ENCODE measurements around the gene CSK. TPM values are rescaled to one million over a fixed set of nuclear protein-coding genes. Genes with fewer than 3 reads are reported as not detected.

CSK gene
- total RNA-seq, 4 donors from 2014 or later = 59.7 to 176 (median 73.4) TPM

- H3K27ac ChIP-seq = peak overlapping the region; percentile 87 to 95 (median 92)
- in situ Hi-C loops (cut with MboI; ENCODE audit: low pct_ligation_motif_present in 1 of 4, low pct_unique_long_range_greater_than_20kb in 1 of 4, low sequenced_read_pairs in 3 of 4) = no loop called here
- peaks cover 0 to 20% (median 6%) of the 10 kb centered on the region in 4 donors for H3K36me3 ChIP-seq
- H3K4me1 ChIP-seq = peaks cover 19 to 30% (median 25%) of the 10 kb centered on the region in 4 donors
- no peak for DNase-seq
- no peaks in the 10 kb centered on the region for H3K27me3 ChIP-seq
- TF ChIP-seq, protein P1, sequence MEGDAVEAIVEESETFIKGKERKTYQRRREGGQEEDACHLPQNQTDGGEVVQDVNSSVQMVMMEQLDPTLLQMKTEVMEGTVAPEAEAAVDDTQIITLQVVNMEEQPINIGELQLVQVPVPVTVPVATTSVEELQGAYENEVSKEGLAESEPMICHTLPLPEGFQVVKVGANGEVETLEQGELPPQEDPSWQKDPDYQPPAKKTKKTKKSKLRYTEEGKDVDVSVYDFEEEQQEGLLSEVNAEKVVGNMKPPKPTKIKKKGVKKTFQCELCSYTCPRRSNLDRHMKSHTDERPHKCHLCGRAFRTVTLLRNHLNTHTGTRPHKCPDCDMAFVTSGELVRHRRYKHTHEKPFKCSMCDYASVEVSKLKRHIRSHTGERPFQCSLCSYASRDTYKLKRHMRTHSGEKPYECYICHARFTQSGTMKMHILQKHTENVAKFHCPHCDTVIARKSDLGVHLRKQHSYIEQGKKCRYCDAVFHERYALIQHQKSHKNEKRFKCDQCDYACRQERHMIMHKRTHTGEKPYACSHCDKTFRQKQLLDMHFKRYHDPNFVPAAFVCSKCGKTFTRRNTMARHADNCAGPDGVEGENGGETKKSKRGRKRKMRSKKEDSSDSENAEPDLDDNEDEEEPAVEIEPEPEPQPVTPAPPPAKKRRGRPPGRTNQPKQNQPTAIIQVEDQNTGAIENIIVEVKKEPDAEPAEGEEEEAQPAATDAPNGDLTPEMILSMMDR (IDR thresholded peaks at IDR 0.05) = peak in 1 of 5 experiments; percentile 22
- TF ChIP-seq POLR2AphosphoS5 (IDR thresholded peaks at IDR 0.05) = no peak
- intact Hi-C loops (cut with DNase I; ENCODE audit: low total_unique reads) = loop anchor here (5.0 to 10.0 kb wide), 2 partner anchors 61 to 111 kb away; partner anchors contain the start of genes CSK and RPP25
- H3K9me3 ChIP-seq = no peaks in the 10 kb centered on the region
- WGBS, 2 donors (ENCODE audit: low coverage in 1 of 2) = 31% methylated on average over 9 of the region's 18 CpGs; no CpG with 5 or more reads in 1 of the 2 donors
- peak overlapping the region; percentile 2 to 78 (median 74) for H3K4me3 ChIP-seq
Measured at GRCh38 chr15:74843445-74843828, 61.6 kb downstream of the CSK start.

GRCh38 chr15:74843891-74844299 is 62.0 kb downstream of the CSK start:
- TF ChIP-seq POLR2AphosphoS5 (IDR thresholded peaks at IDR 0.05) = no peak
- no peak for TF ChIP-seq EP300 (IDR thresholded peaks at IDR 0.05; ENCODE audit: low read depth)
- TF ChIP-seq, protein P1 (IDR thresholded peaks at IDR 0.05) = no peak
- no peak for TF ChIP-seq POLR2A (IDR thresholded peaks at IDR 0.05)
- intact Hi-C loops (cut with DNase I; ENCODE audit: low total_unique reads) = loop anchor here (5.0 to 10.0 kb wide), 2 partner anchors 62 to 111 kb away; partner anchors contain the start of genes CSK and RPP25
- H3K36me3 ChIP-seq = peaks cover 0 to 23% (median 9%) of the 10 kb centered on the region in 4 donors

DNA sequence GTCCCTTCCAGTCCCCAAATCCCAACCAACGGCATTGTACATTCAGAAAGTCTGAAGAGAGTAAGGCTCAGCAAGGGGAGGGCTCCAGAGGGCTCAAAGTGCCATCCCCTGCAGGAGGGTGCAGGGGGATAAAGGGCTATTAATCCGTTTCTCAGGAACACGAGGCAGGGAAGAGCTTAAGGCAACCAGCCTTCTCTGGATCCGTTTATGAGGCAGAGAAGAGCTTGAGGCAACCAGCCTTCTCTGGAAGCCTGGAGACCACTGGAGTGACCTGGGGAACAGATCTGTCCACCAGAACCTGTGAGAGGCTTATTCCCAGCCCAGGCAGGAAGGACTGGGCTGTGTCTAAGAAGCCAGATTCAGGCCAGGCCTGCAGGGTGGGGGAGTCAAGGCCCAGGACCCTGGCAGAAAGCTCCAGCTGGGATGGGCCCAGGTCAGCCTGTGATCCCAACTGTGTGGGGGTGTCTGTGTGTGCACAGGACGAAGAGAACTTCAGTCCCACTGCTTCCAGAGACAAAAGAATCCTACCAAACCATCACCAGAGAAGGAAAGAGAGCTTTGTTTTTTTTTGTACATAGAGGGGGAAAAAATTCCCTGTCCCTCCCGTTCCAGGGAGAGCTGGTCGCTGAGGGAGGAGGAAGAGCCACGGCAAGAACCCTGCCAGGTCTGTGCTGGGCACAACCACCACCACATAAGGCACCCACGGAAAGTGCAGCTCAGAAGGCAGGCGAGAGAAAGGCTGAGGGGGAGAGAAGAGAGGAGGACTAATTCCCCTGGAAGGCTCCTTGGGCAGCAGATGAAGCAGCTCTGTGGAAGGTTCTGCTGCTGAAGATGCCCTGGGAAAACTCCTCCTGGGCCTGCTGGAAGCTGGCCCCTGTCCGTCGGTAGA is 62.7 kb downstream of the CSK start:
- H3K27ac ChIP-seq = peak overlapping the region; percentile 7 to 95 (median 90)
- in situ Hi-C loops (cut with MboI; ENCODE audit: low pct_ligation_motif_present in 1 of 4, low pct_unique_long_range_greater_than_20kb in 1 of 4, low sequenced_read_pairs in 3 of 4) (no loop called here), intact Hi-C loops (cut with DNase I; ENCODE audit: low total_unique reads) (loop anchor here (5.0 to 10.0 kb wide), 2 partner anchors 62 to 110 kb away; partner anchors contain the start of genes CSK and RPP25)
- no peak overlapping the region for H3K4me3 ChIP-seq
- peaks cover 0 to 23% (median 9%) of the 10 kb centered on the region in 4 donors for H3K36me3 ChIP-seq
- no peaks in the 10 kb centered on the region for H3K9me3 ChIP-seq
- no peak for DNase-seq
- TF ChIP-seq, protein P1 (IDR thresholded peaks at IDR 0.05) = no peak
- TF ChIP-seq EP300 (IDR thresholded peaks at IDR 0.05; ENCODE audit: low read depth) = no peak
- no peak for TF ChIP-seq POLR2A (IDR thresholded peaks at IDR 0.05)
- no peak for TF ChIP-seq POLR2AphosphoS5 (IDR thresholded peaks at IDR 0.05)
- peaks cover 19 to 30% (median 25%) of the 10 kb centered on the region in 4 donors for H3K4me1 ChIP-seq
- H3K27me3 ChIP-seq = no peaks in the 10 kb centered on the region
- 76% methylated on average over 12 of the region's 12 CpGs; no CpG with 5 or more reads in 1 of the 2 donors for WGBS, 2 donors (ENCODE audit: low coverage in 1 of 2)

More at GRCh38 chr15:74843891-74844299, 62.0 kb downstream of the CSK start:
- H3K4me1 ChIP-seq = peaks cover 19 to 30% (median 25%) of the 10 kb centered on the region in 4 donors
- no peak for DNase-seq
- H3K27ac ChIP-seq = peak overlapping the region; percentile 87 to 95 (median 92)
- H3K27me3 ChIP-seq = no peaks in the 10 kb centered on the region
- H3K9me3 ChIP-seq = no peaks in the 10 kb centered on the region
- peak overlapping the region in 2 of 4 donors; percentile 71 to 78 for H3K4me3 ChIP-seq
- WGBS, 2 donors (ENCODE audit: low coverage in 1 of 2) = 62% methylated on average over 12 of the region's 12 CpGs; no CpG with 5 or more reads in 1 of the 2 donors
- in situ Hi-C loops (cut with MboI; ENCODE audit: low pct_ligation_motif_present in 1 of 4, low pct_unique_long_range_greater_than_20kb in 1 of 4, low sequenced_read_pairs in 3 of 4) = no loop called here

- no peak for TF ChIP-seq POLR2A (IDR thresholded peaks at IDR 0.05)
- TF ChIP-seq, protein P1 (IDR thresholded peaks at IDR 0.05) = no peak
- no peak for TF ChIP-seq POLR2AphosphoS5 (IDR thresholded peaks at IDR 0.05)
- TF ChIP-seq EP300 (IDR thresholded peaks at IDR 0.05; ENCODE audit: low read depth) = no peak
- WGBS, 2 donors (ENCODE audit: low coverage in 1 of 2) = 63% methylated on average over 5 of the region's 5 CpGs; no CpG with 5 or more reads in 1 of the 2 donors
- Histone ChIP-seq H3K36me3 (peaks cover 0 to 28% (median 12%) of the 10 kb centered on the region in 4 donors), H3K27me3 (no peaks in the 10 kb centered on the region), H3K4me1 (peaks cover 19 to 30% (median 25%) of the 10 kb centered on the region in 4 donors), H3K9me3 (no peaks in the 10 kb centered on the region), H3K4me3 (no peak overlapping the region), H3K27ac (peak overlapping the region in 1 of 4 donors; percentile 87)
- intact Hi-C loops (cut with DNase I; ENCODE audit: low total_unique reads) (loop anchor here (10.0 kb wide), 1 partner anchor 110 kb away; the partner anchor contains the start of gene RPP25), in situ Hi-C loops (cut with MboI; ENCODE audit: low pct_ligation_motif_present in 1 of 4, low pct_unique_long_range_greater_than_20kb in 1 of 4, low sequenced_read_pairs in 3 of 4) (no loop called here)
- no peak for DNase-seq
Measured at GRCh38 chr15:74845208-74845568, 63.3 kb downstream of the CSK start.

Data from transverse colon (tissue), 4 donors.